Kasumi-1 (cell line): Measurements from ENCODE around the gene ZNF618.

Experiments used
- DNase-seq, 2 experiments: peaks; one replicate each; lab custom pipeline; 2025; lab: John Stamatoyannopoulos, UW

The ZNF618 gene

DNA sequence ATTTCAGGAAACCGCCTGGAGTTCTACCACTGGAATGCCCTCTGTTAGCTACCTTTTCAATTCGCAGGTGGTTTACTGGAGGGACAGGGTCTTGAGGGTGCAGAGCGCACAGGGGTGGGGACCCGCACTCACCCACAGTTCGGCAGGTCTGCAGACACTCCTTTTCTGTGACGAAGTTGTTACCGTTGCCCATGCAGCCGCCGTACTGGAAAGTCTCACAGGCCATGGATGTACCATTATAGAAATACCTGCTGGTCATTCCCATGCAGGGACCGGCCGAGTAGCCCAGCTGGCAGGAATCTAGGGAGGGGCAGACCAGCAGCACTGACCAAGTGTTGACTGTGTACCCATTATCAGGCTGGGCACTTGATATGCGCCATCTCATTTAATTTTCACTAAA lies 185.2 kb downstream of the ZNF618 start:
- no peak for DNase-seq

DNA sequence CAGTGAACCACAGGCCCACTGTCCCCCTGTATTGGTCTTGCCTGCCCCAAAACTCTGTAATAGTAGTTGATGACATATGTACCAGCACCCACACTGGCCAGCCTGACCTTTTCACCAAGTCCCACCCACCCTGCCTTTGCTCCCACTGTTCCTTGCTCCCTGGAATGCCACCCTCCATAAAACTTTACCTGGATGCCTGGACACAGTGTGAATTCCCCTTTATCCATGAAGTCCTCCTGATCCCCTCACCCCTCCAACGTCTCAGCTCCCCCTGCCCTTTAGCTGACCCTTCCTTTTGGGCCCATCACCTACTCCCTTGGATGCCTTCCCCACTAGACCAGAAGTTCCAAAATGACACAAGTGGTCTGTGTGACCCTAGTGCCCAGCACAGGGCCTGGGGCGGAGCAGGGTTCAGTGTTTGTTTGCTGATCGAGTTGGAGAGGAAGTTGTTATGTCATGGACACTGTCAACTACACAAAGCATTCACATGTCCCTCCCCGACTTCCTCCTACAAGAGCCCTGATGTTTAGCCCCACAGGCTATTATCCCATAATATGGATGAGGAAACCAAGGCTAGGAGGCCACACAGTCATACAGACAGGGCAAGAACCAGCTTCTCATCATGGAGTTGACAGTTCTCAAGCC lies 185.8 kb downstream of the ZNF618 start:
- DNase-seq = no peak

DNA sequence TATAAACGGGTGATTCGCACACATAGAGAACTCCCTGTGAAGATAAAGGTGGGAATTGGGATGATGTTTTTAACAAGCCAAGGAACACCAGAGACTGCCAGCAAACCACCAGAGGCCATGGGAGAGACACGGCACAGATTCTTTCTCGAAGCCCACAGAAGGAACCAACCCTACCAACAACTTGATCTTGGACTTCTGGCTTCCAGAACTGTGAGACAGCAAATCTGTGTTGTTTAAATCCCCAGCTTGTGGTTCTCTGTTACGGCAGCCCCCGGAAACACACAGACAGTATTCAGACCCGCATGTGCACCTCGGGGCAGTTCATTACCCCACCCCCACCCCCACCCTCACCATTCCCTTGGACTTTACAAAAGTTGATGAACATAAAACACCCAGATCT lies 189.2 kb downstream of the ZNF618 start:
- no peak for DNase-seq

DNA sequence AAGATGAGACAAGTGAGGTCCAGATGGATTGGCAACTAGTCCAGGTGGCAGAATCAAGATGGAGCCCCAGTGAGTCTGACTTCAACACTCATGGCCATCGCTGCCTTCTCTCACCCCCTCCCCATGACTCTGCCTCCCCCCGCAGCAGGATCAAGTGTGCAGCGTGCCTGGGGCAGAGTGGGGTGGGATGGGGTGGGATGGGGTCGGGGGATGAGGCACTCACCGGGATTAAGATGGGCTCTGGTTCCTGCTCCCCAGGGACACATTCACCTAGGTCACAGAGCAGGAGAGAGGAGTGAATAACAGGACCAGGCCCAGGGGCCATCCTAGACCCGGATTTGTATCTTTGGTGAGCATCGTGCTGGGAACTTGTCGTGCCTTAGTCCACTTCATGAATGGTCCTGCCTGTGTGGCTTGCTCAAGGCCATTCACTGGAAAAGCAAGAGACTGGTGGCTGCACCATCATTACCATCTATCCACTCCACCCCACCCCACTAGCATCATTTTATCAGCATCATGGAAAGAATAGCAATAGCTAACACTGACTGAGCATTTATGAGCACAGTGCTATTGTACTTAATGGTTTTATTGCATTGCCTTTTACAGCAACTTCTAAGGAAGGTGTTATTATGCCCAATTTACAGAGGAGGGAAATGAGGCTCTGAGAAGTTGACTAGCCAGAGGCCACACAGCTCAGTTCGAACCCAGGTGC lies 193.5 kb downstream of the ZNF618 start:
- DNase-seq = no peak

DNA sequence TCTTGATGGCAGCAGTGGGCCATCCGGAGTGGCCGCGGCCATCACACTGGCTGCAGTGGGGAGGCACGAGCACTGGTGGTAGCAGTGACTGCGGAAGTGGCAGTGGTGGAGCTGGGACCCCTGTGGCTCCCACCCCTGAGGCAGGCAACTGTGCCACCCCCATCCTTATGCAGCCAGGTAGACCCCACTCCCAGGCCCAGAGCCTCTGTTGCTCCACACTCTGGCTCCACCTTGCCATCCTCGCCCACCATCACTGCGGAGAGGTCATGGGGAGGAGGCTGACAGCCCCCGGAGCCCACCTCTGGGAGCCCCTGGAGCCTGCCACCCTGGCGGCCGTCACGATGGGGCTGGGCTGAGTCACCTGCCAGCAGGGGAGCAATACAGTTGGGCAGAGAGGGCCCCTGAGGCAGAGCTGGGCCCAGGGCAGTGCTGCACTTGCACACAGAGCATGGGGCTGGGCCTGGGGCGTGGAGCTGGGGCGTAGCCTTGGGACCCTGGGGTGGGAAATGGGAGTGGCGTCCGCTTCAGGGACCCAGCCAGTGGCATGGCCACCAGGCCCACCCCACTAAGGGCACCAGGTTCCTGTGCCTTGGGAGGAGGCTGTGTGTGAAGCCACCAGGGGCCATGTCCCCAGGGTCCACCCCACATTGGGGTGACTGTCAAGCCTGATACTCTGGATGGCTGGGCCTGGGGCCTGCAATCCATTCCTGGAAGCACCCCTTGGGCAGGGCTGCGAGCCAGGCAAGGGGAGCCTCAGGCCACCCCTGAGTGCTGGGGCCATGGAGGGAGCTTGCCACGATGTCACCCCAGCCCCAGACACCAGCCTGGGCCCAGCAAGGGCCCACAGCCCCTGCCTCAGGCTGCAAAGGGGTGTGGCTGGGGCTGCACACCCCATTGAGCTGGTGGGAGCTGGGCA lies 194.3 kb downstream of the ZNF618 start:
- DNase-seq = no peak

DNA sequence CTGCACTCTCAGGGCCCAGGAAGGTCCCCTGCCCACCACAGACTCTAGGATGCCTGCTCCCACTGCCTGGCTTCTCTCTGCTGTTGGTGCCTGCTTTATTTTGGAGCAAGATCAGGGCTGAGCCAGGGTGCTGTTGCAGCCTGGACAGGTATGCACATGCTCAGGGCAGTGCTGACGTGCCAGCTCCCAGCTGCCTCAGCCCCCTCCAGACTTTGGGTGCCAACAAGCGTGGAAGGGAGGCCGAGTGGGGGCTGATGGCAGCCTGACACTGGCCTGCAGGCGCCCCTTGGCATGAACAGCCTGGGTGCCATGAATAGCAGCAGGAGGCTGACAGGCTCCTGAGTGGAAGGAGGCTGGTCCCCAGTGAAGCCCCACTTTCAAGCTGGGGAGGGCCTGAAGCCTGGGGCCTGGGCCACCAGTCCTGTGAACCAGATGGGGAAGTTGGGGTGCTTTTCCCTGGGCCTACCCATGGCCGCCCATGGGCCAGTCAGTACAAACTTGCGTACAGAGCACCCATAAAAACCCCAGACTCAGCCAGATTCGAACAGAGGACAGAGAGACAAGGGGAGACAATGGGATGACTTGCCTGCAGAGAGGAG lies 195.2 kb downstream of the ZNF618 start:
- DNase-seq = no peak

DNA sequence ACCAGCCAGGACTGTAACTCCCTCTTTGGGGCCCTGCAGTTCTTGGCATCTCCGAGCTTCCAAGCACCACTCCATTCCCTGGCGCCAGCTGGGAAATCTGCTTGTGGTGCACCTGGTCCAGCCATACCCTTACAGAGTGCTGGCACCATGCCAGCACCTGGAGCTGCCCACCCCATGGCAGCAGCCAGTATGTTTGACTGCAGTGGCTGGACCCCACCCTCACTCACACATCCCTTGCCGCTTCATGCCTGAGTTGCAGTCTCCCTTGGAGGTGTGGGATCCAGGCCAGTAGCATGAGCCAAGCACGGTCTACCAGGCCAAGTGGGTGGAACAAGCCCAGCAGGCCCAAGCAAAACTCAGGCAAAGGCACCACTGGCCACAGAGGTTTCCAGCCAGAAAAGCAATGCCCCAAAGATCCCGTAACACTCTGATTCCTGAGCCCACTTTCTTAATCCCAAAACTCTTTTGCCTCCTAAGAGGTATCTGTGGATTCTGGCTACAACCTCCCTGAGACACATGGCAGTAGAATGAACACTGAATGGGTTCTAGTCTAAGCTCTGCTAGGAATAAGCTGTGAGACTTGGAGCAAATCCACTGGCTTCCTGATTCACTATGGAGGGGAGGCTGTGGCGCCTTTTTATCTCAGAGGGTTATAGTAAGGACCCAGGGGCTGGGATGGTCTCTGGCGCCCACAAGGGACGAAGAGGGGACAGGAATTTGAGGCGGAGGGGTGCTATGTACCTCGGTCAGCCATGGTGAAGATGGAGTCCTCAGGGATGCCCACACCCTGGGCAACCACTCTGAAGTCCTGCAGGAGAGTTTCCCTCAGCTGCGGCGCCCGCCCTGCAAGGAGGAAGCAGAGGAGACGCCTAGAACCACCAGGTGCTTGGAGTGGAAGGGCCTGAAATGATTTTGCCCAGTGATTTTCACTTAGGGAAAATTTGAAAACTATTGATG lies 196.4 kb downstream of the ZNF618 start:
- no peak for DNase-seq

DNA sequence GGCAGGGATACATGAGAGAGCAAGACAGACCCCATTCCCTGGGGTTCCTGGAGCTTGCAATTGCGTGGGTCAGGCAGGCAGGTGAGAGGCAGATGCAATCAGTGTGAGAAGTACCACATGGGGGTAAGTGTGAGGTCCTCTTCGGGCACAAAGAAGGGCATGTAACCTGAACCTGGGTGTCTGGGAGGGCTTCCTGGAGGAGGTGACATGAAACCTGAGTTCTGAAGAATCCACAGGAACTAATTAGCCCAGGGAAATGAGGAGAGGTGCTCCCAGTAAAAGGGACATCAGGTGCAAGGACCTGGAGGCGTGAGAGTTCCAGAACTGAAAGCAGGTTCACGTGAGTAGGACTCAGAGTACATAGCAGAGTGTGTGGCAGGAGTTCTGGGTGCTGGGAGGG lies 199.5 kb downstream of the ZNF618 start:
- no peak for DNase-seq

DNA sequence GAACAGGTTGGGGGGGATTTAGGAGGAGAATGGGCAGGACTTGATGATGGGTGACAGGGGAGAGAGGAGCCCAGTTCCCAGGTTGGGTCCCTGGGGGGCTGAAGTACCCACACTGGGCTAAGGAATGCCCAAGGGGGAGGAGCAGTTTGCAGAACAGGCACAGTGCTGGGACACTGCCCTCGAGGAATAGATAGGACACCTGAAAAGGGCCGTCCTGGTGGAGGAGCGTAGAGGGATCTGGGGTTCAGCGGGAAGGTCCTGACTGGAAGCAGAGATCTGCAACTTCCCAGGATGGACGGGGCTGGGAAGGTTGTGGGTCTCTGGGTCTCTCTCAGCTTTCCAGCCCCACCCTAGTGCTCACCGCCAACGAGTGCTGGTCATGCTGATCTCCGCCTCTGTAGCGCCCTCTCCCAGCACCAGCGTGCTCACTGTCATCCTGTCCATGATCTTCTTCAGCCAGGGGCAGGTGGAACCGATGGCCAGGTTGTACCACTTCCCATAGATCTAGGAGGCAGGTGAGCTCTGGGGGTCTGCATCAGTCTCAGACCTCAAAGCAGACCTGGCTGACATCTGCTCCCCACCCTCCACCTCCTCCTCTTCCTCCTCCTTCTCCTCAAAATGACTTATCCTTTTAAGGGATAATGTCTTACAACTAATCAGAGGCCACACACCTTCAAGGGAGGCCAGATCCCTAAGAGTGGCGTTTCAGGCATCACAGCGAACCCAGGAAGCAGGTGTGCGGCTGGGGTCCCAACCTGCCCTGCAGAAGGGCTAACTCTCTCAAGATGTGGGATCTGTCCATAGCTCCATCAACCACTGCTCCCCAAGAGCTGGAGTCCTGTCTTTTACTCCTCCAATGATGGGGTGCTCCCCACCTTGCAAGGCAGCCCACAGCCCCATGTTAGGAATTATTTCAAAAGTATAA lies 200.4 kb downstream of the ZNF618 start:
- no peak for DNase-seq

DNA sequence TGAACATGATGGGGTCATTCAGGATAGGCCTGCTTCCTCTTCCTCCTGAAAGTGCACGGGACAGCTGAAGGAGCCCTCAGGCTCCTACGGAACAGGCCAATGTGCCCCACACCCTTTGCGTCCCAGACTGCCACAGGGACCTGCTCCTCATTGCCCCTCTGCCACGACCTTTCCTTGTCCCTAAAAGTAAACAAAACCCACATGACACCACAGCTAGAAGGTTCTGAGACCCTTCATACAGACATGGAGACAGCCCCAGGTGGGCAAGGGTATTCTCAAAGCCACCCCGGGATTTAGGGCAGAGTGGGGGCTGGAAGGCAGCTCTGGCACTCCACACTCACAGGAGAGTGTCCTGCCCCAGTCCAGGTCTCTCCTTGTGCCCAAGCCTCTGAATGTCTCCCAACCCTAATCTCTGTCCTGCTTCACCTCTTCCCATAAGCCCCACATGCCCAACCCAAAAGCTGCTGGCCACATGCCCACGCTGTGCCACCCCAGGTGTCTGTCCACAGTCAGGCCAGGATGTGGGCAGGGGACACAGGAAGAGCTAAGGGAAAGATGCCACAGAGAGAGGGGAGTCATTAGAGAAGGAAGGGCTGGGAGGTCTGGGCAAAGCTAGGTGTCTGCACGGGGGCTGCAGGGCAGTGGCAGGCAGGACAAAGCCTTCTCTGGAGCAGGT lies 201.2 kb downstream of the ZNF618 start:
- no peak for DNase-seq

DNA sequence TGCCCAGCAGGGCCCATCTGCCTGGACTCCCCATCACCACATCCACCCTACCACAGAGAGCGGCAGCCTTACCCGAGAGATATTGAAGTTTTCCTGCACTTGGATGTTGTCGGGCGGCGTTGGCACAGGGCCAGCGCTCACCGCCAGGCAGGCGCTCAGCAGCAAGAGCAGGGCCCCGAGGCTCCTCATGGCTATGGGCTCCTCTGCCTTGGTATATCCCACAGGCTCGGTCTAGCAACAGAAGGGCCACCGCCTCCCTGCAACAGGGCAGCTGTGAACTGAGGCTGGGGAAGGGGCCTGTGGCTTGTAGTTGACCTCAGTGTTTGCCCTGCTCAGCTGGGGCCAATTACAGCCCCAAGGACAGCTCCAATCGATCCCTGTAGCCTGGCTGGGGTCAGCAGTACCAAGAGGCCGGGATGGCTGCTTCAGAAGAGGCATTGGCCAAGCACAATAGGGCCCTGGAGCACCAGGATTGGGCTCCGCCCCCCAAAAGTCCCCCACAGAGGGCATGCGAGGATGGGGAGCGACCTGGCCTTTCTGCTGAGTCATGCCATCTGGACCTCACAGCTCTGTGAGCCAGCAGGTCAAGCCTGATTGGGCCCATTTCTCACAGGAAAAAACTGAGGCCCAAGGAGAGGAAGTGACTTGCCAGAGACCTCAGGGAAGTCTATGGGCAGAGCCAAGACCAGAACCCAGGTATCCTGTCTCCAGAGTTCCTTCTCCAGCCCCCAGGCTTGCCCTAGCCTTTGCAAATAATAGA lies 202.1 kb downstream of the ZNF618 start, which contains the start of gene AMBP:
TSS of gene AMBP (minus strand) at position 280 of the 760 bp plus-strand sequence. CDS start at position 189, 91 bp downstream.
- no peak for DNase-seq

DNA sequence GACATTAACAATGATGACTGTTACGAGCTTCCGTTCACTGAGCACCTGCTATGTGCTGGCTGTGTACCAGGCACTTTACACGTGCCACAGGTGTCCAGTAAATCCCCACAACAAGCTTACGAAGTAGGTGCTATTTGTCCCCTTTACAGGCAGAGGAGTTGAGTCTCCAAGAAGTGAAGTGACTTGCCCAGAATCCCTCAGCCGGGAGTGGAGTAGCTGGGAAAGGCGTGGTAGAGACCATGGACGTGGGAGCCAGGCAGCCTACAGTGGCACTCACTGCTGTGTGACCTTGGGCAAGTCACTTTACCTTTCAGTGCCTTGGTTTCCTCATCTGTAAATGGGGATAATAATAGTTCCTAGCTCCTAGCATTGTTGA lies 202.7 kb downstream of the ZNF618 start:
- no peak for DNase-seq

DNA sequence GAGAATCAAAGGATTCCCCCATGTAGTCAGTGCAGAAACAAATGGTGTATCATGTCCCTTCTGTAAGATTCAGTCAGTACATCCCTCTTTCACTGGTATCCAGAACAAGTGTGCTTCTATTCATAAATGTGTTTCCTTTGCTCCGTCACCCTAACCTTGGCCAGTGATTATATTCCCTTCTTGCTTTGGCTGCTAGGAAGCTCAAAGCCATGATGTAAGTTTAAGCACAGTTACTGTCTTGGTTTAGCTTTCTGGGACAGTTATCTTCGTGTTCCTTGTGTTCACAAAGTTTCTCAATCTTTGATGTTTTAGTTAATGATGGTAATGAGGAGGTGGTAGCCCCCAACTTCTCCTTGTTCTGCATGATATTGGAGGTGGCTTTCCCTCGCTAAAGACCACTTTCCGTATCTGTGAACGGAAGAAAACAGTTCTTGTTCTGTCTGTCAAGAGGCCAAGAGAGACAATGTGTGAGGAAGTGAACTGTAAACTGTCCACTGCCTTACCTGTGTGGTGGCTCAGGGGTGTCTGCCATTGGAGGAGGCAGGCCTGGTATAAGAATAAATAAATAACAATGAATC lies 204.2 kb downstream of the ZNF618 start:
- DNase-seq = no peak

DNA sequence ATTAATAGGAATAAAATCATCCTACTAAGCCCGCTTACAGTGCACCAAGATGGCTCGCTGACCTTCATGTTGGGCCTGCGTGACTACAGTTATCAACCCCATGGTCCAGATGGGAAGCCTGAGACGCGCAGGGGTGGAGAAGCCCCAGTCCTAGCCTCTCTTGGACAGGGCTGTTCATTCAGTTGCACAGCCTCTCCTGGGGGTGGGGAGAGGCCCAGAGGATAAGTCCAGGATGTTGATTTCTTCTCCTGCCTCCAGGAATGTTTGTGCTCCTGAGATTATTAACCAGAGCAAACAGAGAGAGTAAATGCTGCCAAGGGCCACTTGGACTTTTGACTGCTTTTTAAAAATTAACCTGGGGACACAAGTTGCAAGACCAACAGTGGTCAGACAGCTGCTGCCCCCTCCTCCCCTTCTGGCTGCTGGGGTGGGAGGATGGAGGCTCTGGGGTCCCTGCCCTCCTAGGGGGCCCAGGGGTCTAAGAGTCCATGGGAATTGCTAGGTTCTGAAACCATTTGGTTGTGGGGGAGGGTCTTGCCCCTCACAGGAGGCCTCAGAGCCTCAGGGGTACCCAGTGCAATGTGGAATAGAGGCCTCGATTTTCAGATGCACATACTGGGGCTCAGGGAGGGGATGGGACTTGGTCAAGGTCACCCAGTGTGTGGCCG lies 204.8 kb downstream of the ZNF618 start:
- DNase-seq = no peak

DNA sequence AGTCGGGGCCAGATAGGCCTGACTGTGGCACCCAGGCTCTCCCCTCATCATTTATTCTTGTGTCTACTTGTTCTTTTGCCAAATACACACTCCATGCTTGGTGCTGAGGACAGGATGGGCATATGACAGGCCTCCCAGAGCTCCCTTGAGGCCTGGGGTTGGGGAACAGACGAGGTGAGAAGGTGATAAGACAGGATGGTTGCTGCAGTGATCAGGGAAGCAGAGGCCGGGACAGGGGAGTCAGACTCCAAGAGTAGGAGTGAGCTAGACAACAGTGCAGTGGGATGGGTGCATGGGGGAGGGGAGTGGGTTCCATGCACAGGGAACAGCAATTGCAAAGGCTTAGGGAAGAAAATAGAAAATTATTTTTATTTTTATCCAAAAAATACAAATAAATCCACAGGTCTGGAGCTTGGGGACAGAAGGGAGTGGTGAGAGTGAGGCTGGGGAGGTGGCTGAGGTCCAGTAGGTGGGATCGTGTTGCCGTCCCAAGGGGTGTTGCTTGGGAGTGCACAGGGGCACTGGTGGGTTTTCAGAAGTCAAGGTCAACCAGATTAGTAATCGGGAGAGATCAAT lies 205.4 kb downstream of the ZNF618 start:
- DNase-seq = no peak

DNA sequence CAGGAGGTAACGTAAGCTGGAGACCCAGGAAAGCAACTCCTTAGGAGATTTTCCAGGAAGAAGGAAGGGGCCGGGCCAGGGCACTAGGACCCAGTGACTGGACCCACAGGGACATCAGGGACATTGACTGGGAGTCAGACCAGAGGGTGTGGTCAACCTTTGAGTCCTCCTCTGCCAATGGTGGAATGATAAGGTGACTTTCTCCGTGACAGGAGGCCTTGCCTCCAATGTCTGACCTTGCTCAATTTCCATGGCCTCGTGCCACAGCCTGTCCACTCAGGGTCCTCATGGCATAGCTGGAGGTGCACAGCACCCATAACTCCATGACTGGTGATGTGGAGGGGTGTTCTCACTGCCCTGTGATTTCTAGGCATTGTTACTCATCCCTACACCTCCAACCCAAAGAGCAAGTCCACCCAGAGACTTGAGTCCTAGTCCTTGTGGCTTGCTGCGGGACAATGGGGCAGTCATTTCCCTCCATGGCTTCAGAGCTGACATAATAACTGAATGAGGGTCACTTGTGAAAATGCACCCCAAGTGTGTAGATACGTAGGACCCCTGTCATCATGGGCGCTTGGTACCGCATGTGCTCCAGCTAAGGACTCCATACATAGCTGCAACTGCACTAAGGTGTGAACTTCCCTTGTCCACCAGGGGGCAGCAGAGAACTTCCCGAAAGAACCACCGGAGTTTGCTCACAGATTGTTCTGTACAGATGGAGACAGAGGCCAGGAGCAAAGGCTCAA lies 206.1 kb downstream of the ZNF618 start:
- DNase-seq = peak; percentile 72 to 74
